Omental fat pad (tissue), 4 donors: ENCODE measurements around the gene KIAA0930. TPM values are rescaled to one million over a fixed set of nuclear protein-coding genes. Genes with fewer than 3 reads are reported as not detected.
"Not testable (repeated sequence)": the region's sequence is repeated elsewhere in the genome, so short reads cannot be mapped to it uniquely, and the experiment has no call there.

ENCODE experiments used
- ATAC-seq: fragments of 150-250 bp; one replicate; pipeline ENCODE4 v1.9.1; 2016; ENCODE audit warnings: mild to moderate bottlenecking, moderate library complexity; ENCODE audit not compliant: low FRiP score
- DNase-seq: peaks from one replicate; pipeline ENCODE4 v3.0.0-alpha.2; 2019; ENCODE audit warnings: low spot score
- total RNA-seq, 4 donors: library from RNA; depleted of rRNA; stranded (reverse); fragments of >200 nt; gene quantifications; one replicate each; pipeline ENCODE4 v1.1.0, GENCODE V29; 2016
- TF ChIP-seq, protein P1 (sequence below), 3 donors: fragments of 450-650 bp; IDR thresholded peaks; one replicate each; pipeline ENCODE4 v1.5.1; 2016 to 2017; ENCODE audit warnings: antibody characterized with exemption in 3 of 3, mild to moderate bottlenecking in 3 of 3, moderate library complexity in 2 of 3

Gene KIAA0930
- total RNA-seq, 4 donors from 2014 or later: 27.4 to 58.8 (median 50.2) TPM

DNA sequence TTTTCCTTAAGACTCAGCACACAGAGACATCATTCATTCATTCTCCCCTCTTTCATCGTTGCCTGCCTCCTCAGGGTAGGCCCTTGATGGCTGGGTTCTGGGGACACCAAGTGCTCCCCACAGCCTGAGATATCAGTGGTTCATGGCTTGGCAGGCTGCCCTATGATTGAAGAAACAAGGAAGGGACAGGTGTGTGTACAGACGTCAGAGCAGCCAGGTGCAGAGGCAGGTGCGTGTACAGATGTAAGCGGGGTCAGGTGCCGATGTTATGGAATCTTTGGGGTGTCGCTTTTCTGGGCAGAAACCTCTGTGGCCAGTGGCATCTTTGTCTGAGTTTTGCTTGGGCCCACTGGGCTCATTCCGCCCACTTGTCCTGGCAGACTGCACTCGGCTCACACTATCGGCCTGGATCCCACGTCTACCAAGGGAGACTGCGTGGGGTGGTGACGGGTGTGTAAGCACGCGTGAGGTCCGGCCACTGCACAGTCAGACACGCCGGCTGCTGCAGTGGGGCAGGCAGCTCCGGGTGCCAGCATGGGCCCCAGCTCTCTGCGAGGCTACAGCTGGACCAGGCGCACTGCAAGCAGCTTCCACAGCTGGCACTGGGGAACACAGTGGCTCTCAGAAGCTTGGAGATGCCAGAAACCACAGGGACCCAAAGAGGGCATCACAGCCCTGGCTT, 20.9 kb upstream of the KIAA0930 start:
- TF ChIP-seq, protein P1, sequence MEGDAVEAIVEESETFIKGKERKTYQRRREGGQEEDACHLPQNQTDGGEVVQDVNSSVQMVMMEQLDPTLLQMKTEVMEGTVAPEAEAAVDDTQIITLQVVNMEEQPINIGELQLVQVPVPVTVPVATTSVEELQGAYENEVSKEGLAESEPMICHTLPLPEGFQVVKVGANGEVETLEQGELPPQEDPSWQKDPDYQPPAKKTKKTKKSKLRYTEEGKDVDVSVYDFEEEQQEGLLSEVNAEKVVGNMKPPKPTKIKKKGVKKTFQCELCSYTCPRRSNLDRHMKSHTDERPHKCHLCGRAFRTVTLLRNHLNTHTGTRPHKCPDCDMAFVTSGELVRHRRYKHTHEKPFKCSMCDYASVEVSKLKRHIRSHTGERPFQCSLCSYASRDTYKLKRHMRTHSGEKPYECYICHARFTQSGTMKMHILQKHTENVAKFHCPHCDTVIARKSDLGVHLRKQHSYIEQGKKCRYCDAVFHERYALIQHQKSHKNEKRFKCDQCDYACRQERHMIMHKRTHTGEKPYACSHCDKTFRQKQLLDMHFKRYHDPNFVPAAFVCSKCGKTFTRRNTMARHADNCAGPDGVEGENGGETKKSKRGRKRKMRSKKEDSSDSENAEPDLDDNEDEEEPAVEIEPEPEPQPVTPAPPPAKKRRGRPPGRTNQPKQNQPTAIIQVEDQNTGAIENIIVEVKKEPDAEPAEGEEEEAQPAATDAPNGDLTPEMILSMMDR (IDR thresholded peaks at IDR 0.05): no peak
- no peak for DNase-seq
- ATAC-seq: no peak

DNA sequence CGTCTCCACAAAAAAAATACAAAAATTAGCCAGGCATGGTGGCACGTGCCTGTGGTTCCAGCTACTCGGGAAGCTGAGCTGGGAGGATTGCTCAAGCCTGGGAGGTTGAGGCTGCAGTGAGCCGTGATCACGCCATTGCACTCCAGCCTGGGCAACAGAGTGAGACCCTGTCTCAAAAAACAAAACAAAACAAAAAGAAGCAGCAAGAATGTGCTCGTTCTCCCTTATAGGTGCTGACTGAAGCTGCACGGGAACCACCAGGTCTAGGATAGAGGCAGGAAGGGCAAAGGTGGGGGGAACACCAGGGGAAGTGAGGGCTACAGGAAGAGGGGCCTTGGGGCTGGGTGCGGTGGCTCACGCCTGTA, 19.7 kb upstream of the KIAA0930 start:
- not testable (repeated sequence) for ATAC-seq, DNase-seq

DNA sequence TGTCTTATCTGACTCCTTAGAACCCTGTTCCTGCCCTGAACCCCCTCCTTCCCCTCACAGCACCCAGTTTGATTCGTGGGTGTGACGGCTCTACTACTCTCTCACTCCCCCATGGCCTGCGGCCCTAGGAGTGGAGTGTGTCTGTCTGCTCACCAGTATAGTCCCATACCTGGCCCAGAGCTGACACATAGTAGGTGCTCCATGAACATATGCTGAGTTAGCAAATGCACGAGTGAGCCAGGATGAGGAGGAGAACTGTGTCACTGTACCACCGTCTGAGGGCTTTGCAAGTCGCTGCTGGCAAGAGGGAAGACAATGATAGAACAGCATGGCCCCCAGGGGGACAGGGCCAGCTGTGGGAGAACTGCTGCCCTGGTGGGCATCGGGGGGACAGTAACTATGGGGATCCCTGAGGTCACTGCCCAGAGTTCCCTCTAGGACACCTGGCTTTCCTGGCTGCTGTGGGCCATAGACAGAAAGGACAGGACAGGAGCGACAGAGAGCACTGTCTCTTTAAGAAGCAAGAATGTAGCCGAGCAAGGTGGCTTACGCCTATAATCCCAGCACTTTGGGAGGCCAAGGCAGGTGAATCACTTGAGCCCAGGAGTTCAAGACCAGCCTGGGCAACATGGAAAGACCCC, 19.2 kb upstream of the KIAA0930 start:
- DNase-seq: no peak
- ATAC-seq: no peak
- TF ChIP-seq, protein P1 (IDR thresholded peaks at IDR 0.05): no peak

DNA sequence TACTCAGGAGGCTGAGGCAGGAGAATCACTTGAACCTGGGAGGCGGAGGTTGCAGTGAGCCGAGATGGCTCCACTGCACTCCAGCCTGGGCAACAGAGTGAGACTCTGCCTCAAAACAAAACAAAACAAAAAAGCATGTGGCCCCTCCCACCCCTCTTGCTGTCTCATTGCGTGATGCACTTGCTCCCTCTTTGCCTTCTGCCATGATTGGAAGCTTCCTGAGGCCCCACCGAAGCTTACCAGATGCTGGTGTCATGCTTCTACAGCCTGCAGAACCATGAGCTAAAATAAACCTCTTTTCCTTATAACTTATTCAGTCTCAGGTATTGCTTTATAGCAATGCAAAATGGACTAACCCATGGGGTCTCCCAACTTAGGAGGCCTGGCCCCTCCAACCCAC, 17.2 kb upstream of the KIAA0930 start:
- not testable (repeated sequence) for DNase-seq, ATAC-seq

DNA sequence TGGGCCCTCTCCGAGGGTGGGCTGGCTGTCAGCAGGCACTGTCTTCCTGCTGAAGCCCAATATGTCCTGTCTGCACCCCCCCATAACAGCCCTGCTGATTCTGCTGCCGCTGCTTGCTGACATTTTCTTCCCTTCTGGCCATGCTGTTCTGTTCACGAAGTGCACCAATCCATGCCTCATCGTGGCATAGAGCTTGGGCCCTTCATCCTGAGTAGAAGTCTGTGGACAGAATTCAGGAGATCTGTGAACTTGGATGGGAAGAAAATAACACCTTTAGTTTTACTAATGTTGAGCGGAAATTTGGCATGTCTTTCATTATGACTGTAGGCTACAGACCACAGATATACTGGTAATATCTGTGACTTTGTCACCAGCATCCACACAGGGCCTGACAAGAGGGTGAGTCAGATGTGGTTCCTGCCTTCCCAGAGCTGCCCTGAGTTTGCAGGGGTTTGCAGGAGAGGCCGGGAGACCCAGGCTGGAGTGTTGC, 14.1 kb upstream of the KIAA0930 start:
- DNase-seq (no peak), ATAC-seq (no peak)
- TF ChIP-seq, protein P1 (IDR thresholded peaks at IDR 0.05): no peak

DNA sequence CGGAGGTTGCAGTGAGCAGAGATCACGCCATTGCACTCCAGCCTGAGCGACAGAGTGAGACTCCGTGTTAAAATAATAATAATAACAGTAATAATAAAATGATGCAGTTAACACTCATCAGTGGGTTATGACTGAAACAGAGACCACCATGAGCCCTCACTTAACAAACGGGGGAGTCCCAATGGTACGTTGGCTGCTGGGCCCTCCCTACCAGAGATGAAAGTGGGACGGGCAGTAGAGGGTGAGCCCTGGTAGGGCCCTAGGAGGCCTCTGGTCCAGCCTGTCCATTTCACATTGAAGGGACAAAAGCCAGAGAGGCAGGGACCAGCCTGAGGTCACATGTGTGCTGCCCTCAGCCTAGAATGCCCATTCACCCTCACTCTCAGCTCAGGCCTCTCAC, 13.7 kb upstream of the KIAA0930 start:
- DNase-seq: no peak
- no peak for ATAC-seq
- TF ChIP-seq, protein P1 (IDR thresholded peaks at IDR 0.05): no peak

DNA sequence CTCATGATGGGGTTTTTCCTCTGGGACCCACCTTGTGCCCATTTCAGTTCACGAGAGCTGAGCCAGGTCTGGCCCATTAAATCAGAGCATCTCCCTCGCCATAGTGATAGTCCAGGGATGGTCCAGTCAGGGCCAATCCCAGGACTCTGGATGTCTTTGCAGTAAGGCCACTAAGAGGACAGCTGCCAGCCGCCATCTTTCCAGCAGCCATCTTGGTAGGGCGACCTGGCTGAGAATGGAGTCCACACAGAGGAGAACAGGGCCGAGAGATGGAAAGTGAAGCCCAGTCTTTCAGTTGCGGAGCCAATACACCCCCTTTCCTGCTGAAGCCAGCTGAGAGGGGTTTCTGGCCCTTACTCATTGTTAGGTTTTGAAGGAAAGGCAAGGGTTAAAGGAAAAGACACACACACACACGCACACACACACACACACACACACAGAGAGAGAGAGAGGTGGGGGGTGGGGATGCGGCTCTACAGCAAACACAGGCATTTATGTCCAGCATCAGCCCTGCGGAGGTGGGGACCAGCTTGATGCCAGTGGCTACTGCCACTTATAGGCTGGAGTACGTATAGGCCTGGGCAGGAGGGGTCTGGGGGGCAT, 12.4 kb upstream of the KIAA0930 start:
- TF ChIP-seq, protein P1 (IDR thresholded peaks at IDR 0.05): no peak
- ATAC-seq: no peak
- DNase-seq: no peak

DNA sequence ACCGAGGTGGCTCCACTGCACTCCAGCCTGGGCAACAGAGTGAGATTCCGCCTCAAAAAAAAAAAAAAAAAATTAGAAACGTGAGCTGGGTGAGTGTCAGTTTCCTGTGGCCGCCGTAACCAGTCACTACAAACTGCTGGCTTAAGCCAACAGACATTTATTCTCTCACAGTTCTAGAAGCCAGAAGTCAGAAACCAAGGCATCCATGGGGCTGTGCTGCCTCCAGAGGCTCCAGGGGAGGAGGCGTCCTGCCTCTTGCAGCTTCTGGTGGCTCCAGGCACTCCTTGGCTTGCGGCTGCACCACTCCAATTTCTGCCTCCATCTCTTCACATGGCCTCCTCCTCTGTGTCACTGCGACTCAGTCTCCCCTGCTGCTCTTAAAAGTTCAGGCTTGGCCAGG, 11.1 kb upstream of the KIAA0930 start:
- ATAC-seq (no peak), DNase-seq (no peak)
- TF ChIP-seq, protein P1 (IDR thresholded peaks at IDR 0.05): no peak
